Heart left ventricle (tissue), 16 donors: Measurements from ENCODE around the gene EME1. TPM values are rescaled to one million over a fixed set of nuclear protein-coding genes. Genes with fewer than 3 reads are reported as not detected.

ENCODE experiments used
- ATAC-seq, 4 donors: fragments of 200-7000 bp; cut with Tn5 transposase; one replicate each; pipeline ENCODE4 v1.9.1; 2020 to 2022; ENCODE audit warnings: moderate library complexity in 4 of 4, mild to moderate bottlenecking in 3 of 4, moderate number of reproducible peaks in 1 of 4
- DNase-seq, 5 donors: peaks; one replicate each; pipeline ENCODE4 v3.0.0-alpha.2; 2020
- H3K27ac ChIP-seq, 12 donors: fragments of 200-600 bp; sonication (generic) in 4 of 12; one replicate each; pipeline versions ENCODE4 v1.5.0 to v1.8.0; 2016 to 2022; ENCODE audit warnings: mild to moderate bottlenecking in 2 of 12
- H3K27me3 ChIP-seq, 9 donors: fragments of 200-600 bp; sonication (generic) in 2 of 9; one replicate each; pipeline versions ENCODE4 v1.5.1 to v1.8.0; 2016 to 2022; ENCODE audit warnings: mild to moderate bottlenecking in 3 of 9
- H3K36me3 ChIP-seq, 9 donors: fragments of 200-600 bp; sonication (generic) in 2 of 9; one replicate each; pipeline versions ENCODE4 v1.5.0 to v1.8.0; 2018 to 2022; ENCODE audit warnings: mild to moderate bottlenecking in 2 of 9
- H3K4me1 ChIP-seq, 12 donors: fragments of 200-600 bp; sonication (generic) in 4 of 12; one replicate each; pipeline versions ENCODE4 v1.5.0 to v1.8.0; 2016 to 2022; ENCODE audit warnings: mild to moderate bottlenecking in 3 of 12
- H3K4me3 ChIP-seq, 12 donors: fragments of 200-600 bp; sonication (generic) in 4 of 12; one replicate each; pipeline versions ENCODE4 v1.5.0 to v1.8.0; 2017 to 2022; ENCODE audit warnings: mild to moderate bottlenecking in 9 of 12, moderate library complexity in 4 of 12
- H3K9me3 ChIP-seq, 12 donors: fragments of 200-600 bp; sonication (generic) in 4 of 12; one replicate each; pipeline versions ENCODE4 v1.5.0 to v1.8.0; 2016 to 2022; ENCODE audit warnings: mild to moderate bottlenecking in 1 of 12
- CTCF ChIP-seq, 12 donors: fragments of 200-600 bp; sonication (generic) in 4 of 12; IDR thresholded peaks; one replicate each; pipeline versions ENCODE4 v1.5.0 to v1.8.0; 2018 to 2022; ENCODE audit warnings: antibody characterized with exemption in 12 of 12, mild to moderate bottlenecking in 5 of 12
- POLR2A ChIP-seq, 2 donors: fragments of 450-650 bp; IDR thresholded peaks; one replicate each; pipeline ENCODE4 v1.6.1; 2017; ENCODE audit warnings: antibody characterized with exemption in 2 of 2, mild to moderate bottlenecking in 2 of 2, moderate library complexity in 2 of 2
- WGBS, 4 donors: extraction: QIAGEN DNeasy Blood & Tissue Kit in 2 of 4; methylation state at CpG; one replicate each; pipeline versions ENCODE4 v1.1.5 to v1.1.7; 2013 to 2018; 5-methylcytosine and 5-hydroxymethylcytosine counted together
- intact Hi-C, 10 donors: fragments of 100-400 bp; cut with DNase I; formaldehyde crosslinking; loops; one replicate each; pipeline versions ENCODE4 v1.11.1 to v1.14.2; 2022
- polyA plus RNA-seq, 2 donors: library from polyadenylated mRNA; stranded (reverse); fragments of 200-250 nt; gene quantifications; one replicate each; pipeline ENCODE4 v1.2.3, GENCODE V29; 2013
- total RNA-seq, 9 donors: library from RNA; depleted of rRNA in 2 of 9; stranded (reverse); fragments of >200 nt in 2 of 9; fragmentation: NEBNext Ultra II Directional in 3 of 9; extraction: Animal tissue kit (Norgen Biotek cat#: 25700) in 3 of 9; gene quantifications; one replicate each; pipeline versions ENCODE4 v1.1.0 to v1.2.4, GENCODE V29; 2016 to 2023
- donor health status: ischemic (EF 13 %, LVEDD 7.1; RV severe dilation, severe dysfunction).
- donor health status: healthy with polysubstance abuse.
- donor health status: DM: no; HTN: yes; CAD: no.
- donor health status: DM: no; HTN: no; CAD: no.
- donor health status: ischemic (EF 25% LVEDD 6.9; RV normal size, moderate dysfunction).
- donor health status: ischemic (EF 25% LVEDD 5.7; RV mildly dilated, moderate dysfunction).
- donor health status: healthy.
- donor health status: DM: yes; HTN: yes; CAD: no.
- donor health status: ischemic (EF 35%, LVEDD 5.7; RV mildly dilated, moderate dysfunction).
- donor health status: nonischemic (EF 11% LVEDD 7.7; RV severe dilation, severe dysfunction).
- donor health status: DM: yes; HTN: yes; CAD: no.
- donor health status: PGD.
- donor health status: ischemic (EF 29% LVEDD 5.4; RV normal size, mild dysfunction).
- donor health status: nonischemic (EF 23%, LVEDD 6.1; RV moderate dilation, normal function).

The EME1 gene
- total and polyA plus RNA-seq, 11 donors = 0.22 to 3.4 (median 0.72) TPM; not detected in 6

- DNase-seq (no peak), ATAC-seq (no peak)
- no peaks in the 10 kb centered on the region for H3K9me3 ChIP-seq
- no peaks in the 10 kb centered on the region for H3K27me3 ChIP-seq
- intact Hi-C loops = loop anchor here in 2 of 10 donors (5.0 to 10.0 kb wide), 2 partner anchors 46 to 48 kb away; partner anchors contain the start of gene RSAD1 (in 2 of the 2)
- H3K4me3 ChIP-seq = no peak overlapping the region
- TF ChIP-seq POLR2A (IDR thresholded peaks at IDR 0.05) (no peak), CTCF (IDR thresholded peaks at IDR 0.05) (no peak)
- no peak overlapping the region for H3K27ac ChIP-seq
- peaks cover 0 to 6% (median 0%) of the 10 kb centered on the region in 9 donors for H3K36me3 ChIP-seq
- WGBS, 4 donors = 79 to 85% (median 84%) methylated on average over 7 of the region's 7 CpGs
- peaks cover 0 to 38% (median 26%) of the 10 kb centered on the region in 12 donors for H3K4me1 ChIP-seq
These were observed 55.9 kb downstream of the EME1 start for GRCh38 chr17:50428831-50429424.

- ATAC-seq (no peak), DNase-seq (no peak)
- intact Hi-C loops = loop anchor here in 2 of 10 donors (5.0 to 10.0 kb wide), 2 partner anchors 45 to 48 kb away; partner anchors contain the start of gene RSAD1 (in 2 of the 2)
- no peak for TF ChIP-seq CTCF (IDR thresholded peaks at IDR 0.05)
- peaks cover 0 to 7% (median 0%) of the 10 kb centered on the region in 9 donors for H3K36me3 ChIP-seq
- no peak overlapping the region for H3K4me3 ChIP-seq
- no peaks in the 10 kb centered on the region for H3K27me3 ChIP-seq
- H3K4me1 ChIP-seq = peaks cover 0 to 30% (median 26%) of the 10 kb centered on the region in 12 donors
- WGBS, 4 donors = 90 to 98% (median 95%) methylated on average over 4 of the region's 4 CpGs
- H3K9me3 ChIP-seq = no peaks in the 10 kb centered on the region
- H3K27ac ChIP-seq = no peak overlapping the region
These were observed 56.8 kb downstream of the EME1 start for GRCh38 chr17:50429793-50430192.

Other genes with a start within 250 kb of the EME1 start
- gene SAMD14, start 243.1 kb upstream of the EME1 start, total RNA-seq = 1 to 10 TPM in 7 of 9 donors, under 1 TPM in 2; 0.44 to 3.9 (median 1.2) TPM
- 1 to 10 TPM in 1 of 2 donors, under 1 TPM in 1; 0.72 to 2.8 TPM for gene SAMD14, start 243.1 kb upstream of the EME1 start, polyA plus RNA-seq
- 10 to 100 TPM; 17.0 to 55.9 (median 31.3) TPM for gene PPP1R9B, start 222.6 kb upstream of the EME1 start, total RNA-seq
- 10 to 100 TPM; 30.4 to 33.4 TPM for gene PPP1R9B, start 222.6 kb upstream of the EME1 start, polyA plus RNA-seq
- gene SGCA, start 207.2 kb upstream of the EME1 start, total RNA-seq = 100 to 1,000 TPM; 110 to 224 (median 151) TPM
- gene SGCA, start 207.2 kb upstream of the EME1 start, polyA plus RNA-seq = 100 to 1,000 TPM in 1 of 2 donors, 10 to 100 TPM in 1; 96.5 to 225 TPM
- gene COL1A1, start 171.6 kb upstream of the EME1 start, total RNA-seq = 100 to 1,000 TPM in 3 of 9 donors, 10 to 100 TPM in 6; 10.2 to 897 (median 55.4) TPM
- 100 to 1,000 TPM in 1 of 2 donors, 10 to 100 TPM in 1; 17.2 to 109 TPM for gene COL1A1, start 171.6 kb upstream of the EME1 start, polyA plus RNA-seq
- not detected for gene TMEM92, start 98.8 kb upstream of the EME1 start, total RNA-seq
- under 1 TPM in 1 of 2 donors, not detected in 1; 0.11 TPM for gene TMEM92, start 98.8 kb upstream of the EME1 start, polyA plus RNA-seq
- gene XYLT2, start 27.1 kb upstream of the EME1 start, total RNA-seq = 10 to 100 TPM; 11.3 to 19.2 (median 13.9) TPM
- 1 to 10 TPM; 9.5 to 9.9 TPM for gene XYLT2, start 27.1 kb upstream of the EME1 start, polyA plus RNA-seq
- 10 to 100 TPM; 52.9 to 91.6 (median 65.3) TPM for gene MRPL27, start within 50 bp of the EME1 start, total RNA-seq
- 100 to 1,000 TPM; 190 to 243 TPM for gene MRPL27, start within 50 bp of the EME1 start, polyA plus RNA-seq
- gene LRRC59, start 24.3 kb downstream of the EME1 start, total RNA-seq = 10 to 100 TPM; 19.6 to 50.9 (median 28.6) TPM
- 100 to 1,000 TPM in 1 of 2 donors, 10 to 100 TPM in 1; 13.7 to 150 TPM for gene LRRC59, start 24.3 kb downstream of the EME1 start, polyA plus RNA-seq
- 10 to 100 TPM in 8 of 9 donors, 1 to 10 TPM in 1; 7.3 to 31.6 (median 17.4) TPM for gene ACSF2, start 53.0 kb downstream of the EME1 start, total RNA-seq
- 10 to 100 TPM in 1 of 2 donors, 1 to 10 TPM in 1; 6.5 to 20.0 TPM for gene ACSF2, start 53.0 kb downstream of the EME1 start, polyA plus RNA-seq
- gene CHAD, start 95.7 kb downstream of the EME1 start, total RNA-seq = under 1 TPM in 2 of 9 donors, not detected in 7; 0.15 to 0.27 TPM
- gene CHAD, start 95.7 kb downstream of the EME1 start, polyA plus RNA-seq = under 1 TPM in 1 of 2 donors, not detected in 1; 0.15 TPM
- gene RSAD1, start 105.6 kb downstream of the EME1 start, total RNA-seq = 10 to 100 TPM; 30.9 to 50.0 (median 42.8) TPM
- gene RSAD1, start 105.6 kb downstream of the EME1 start, polyA plus RNA-seq = 10 to 100 TPM; 36.2 to 43.7 TPM
- 1 to 10 TPM in 2 of 9 donors, under 1 TPM in 6, not detected in 1; 0.42 to 2.4 (median 0.83) TPM for gene MYCBPAP, start 135.2 kb downstream of the EME1 start, total RNA-seq
- under 1 TPM; 0.29 to 0.46 TPM for gene MYCBPAP, start 135.2 kb downstream of the EME1 start, polyA plus RNA-seq
- 10 to 100 TPM in 6 of 9 donors, 1 to 10 TPM in 3; 8.9 to 29.5 (median 12.6) TPM for gene EPN3, start 159.5 kb downstream of the EME1 start, total RNA-seq
- gene EPN3, start 159.5 kb downstream of the EME1 start, polyA plus RNA-seq = 10 to 100 TPM in 1 of 2 donors, 1 to 10 TPM in 1; 9.0 to 22.1 TPM
- gene SPATA20, start 173.9 kb downstream of the EME1 start, total RNA-seq = 10 to 100 TPM; 21.6 to 83.0 (median 67.1) TPM
- 10 to 100 TPM; 13.8 to 52.3 TPM for gene SPATA20, start 173.9 kb downstream of the EME1 start, polyA plus RNA-seq
- under 1 TPM in 8 of 9 donors, not detected in 1; 0.02 to 0.48 (median 0.14) TPM for gene CACNA1G, start 187.5 kb downstream of the EME1 start, total RNA-seq
- gene CACNA1G, start 187.5 kb downstream of the EME1 start, polyA plus RNA-seq = under 1 TPM; 0.04 to 0.11 TPM